NCI-H2171 treated with DMSO at 0.1 percent for 48 hours (cell line): Measurements from ENCODE around the gene PLEKHA4.
A peak's percentile ranks its signal among the peaks of the same experiment; 100 is the strongest.
"Not testable (repeated sequence)": the region's sequence is repeated elsewhere in the genome, so short reads cannot be mapped to it uniquely, and the experiment has no call there.

Experiments used
- DNase-seq: peaks from one replicate; lab custom pipeline; 2025; lab: John Stamatoyannopoulos, UW

PLEKHA4 gene

GRCh38 chr19:48862827-48863226 lies 5.6 kb downstream of the PLEKHA4 start:
- DNase-seq = no peak

DNA sequence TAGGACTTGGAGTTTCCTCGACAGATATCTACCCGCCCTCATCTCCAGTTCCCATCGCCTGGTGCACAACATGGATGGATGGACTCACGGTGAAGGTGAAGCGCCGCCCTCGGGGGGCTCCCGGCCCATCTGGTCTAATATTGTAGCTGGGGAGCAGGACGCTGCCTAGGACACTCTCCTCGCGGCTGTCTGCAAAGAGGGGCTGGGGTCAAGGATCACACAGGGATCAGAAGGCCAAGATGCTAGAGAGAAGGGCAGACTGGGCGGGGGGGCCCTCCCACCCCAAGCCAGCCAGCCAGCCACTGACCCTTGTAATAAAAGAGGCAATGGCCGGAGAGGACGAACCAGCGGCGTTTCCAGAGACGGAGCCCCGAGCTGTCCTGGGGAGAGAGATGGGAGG lies 7.1 kb downstream of the PLEKHA4 start:
- DNase-seq = no peak

DNA sequence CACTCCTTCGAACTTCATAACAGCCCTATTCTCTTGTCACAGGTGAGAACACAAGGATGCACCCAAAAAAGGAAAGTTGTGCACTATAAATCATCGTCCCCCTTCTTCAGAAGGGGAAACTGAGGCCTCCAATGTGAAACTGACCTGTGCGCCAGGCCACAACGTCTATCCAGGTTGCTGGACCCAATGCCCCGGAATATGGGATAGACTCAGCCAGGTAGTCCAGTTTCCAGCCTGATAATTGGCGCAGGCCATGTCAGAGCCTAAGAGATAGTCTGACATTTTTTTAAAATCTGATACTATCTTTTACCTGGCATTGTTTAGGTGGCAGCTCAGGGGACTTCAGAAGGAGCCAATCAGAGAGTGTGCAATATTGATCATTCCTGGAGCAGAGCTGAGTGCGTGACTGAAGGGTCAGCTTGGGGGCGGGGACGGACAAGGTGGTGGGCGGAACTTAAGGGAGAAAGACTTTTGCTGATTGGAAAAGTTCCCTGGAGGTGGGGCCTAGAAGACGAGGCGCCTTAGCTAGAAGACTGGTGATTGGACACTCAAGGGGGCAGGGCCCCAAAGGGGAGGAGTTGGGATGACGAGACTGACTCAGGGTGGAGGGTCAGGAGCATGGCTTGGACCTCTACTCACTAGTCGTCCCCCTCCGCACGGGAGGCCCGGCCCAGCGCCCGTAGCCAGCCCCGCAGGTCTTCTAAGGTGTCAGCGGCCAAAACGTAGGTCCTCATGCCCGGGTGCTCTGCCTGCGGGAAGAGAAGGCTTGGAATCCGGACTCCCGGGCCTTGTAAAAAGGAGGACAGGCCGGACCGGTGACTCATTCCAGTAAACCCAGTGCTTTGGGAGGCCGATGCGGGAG lies 8.5 kb downstream of the PLEKHA4 start:
- DNase-seq = no peak

DNA sequence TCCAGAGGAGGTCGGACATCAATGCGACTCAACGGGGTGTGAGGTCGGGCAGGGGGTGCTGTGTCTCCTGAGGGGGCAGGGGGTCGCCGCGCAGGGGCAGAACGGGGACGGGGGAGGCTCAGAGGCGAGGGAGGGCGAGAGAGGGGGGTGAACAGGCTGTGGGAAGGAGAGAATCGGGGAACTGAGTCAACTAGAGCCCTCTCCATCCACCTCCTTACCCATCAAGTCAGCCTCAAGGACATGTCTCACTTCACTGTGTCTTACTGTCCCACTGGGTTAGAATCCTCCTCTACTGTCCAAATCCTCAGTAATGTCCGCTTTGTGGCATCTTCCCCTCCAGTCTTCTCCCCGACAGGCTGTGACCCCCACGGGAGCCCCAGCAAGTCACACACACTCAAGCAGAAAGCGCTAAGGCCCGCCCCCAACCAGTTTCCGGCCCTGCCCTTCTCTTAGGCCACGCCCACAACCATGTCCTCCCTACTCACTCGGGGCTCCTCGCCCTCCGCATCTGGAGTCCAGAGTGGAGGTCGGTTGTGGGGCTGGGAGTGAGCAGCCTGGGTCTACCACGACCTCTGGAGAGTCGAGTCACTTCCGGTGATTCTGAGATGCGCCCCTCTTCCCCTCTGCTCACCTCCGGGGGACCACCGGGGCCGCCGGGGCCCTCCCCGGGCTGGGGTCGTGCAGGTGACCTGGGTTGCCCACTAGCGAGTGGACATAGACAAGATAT lies 9.3 kb downstream of the PLEKHA4 start:
- no peak for DNase-seq

- DNase-seq = no peak
Observed at GRCh38 chr19:48856921-48857320, 11.5 kb downstream of the PLEKHA4 start.

GRCh38 chr19:48854103-48854502 lies 14.3 kb downstream of the PLEKHA4 start:
- no peak for DNase-seq

GRCh38 chr19:48853483-48853882 lies 14.9 kb downstream of the PLEKHA4 start:
- no peak for DNase-seq

GRCh38 chr19:48852292-48852691 lies 16.1 kb downstream of the PLEKHA4 start:
- no peak for DNase-seq

DNA sequence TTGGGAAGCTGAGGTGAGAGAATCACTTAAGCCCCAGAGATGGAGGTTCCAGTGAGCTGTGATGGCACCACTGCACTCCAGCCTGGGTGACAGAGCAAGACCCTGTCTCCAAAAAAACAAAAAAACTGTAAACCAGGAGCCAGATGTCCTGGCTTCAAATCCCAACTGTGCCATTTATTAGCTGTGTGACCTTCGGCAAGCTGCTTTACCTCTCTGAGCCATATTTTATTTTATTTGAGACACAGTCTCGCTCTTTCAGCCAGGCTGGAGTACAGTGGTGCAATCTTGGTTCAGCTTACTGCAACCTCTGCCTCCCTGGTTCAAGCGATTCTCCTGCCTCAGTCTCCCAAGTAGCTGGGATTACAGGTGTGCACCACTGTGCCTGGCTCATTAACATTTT lies 21.8 kb downstream of the PLEKHA4 start:
- not testable (repeated sequence) for DNase-seq

- DNase-seq = no peak
Observed at GRCh38 chr19:48845384-48845783, 23.0 kb downstream of the PLEKHA4 start.

DNA sequence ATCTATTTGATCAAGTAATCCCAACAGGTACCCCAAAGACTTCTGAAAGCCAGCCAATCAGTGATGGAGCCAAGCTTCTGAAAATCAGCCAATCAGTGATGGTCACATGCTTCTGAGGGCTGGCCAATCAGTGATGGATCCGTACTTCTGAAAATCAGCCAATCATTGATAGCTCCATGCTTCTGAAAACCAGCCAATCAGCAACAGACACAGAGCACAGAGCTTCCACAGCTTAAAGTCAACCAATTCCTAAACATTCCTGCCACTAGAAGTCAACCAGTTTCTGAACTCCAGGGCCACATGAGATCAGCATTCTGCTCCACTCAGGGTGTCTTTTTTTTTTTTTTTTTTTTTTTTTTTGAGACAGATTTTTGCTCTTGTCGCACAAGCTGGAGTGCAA lies 23.9 kb downstream of the PLEKHA4 start:
- DNase-seq = peak; percentile 69

DNA sequence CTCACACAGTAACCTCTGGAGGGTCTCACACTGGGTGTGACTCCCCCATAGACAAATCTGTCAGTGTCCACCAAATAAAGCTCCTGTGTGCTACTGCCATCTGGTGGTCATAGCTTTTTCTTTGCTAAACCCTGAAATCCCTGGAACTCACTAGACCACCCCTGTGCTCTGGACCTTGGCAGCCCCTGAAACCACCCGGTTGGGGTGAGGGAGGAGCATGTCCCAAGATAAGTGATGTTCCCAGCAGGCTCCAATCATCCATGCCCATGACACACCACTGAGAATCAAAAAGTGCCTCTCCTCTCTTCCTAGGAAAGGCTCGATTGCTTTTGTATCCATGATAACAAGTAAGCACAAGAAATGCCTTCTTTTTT lies 25.6 kb downstream of the PLEKHA4 start:
- peak; percentile 62 for DNase-seq

- DNase-seq = no peak
Observed at GRCh38 chr19:48841571-48841970, 26.8 kb downstream of the PLEKHA4 start.

GRCh38 chr19:48841047-48841446 lies 27.4 kb downstream of the PLEKHA4 start:
- no peak for DNase-seq

DNA sequence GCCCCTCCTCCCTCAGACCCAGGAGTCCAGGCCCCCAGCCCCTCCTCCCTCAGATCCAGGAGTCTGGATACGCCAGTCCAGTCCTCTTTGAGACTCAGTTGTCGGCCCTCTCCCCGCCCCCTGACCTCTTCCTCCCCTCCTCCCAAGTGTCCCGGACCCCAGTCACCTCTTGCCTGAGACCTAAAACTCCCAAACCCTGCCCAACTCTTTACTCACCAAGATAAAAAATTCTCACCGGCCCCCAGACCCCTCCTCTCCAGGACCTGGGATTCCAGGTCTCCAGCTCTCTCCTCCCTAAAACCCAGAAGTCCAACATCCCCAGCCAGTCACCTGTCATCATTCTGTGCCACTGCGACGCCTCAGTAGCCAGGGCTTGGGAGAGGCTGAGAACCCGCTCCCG lies 30.7 kb downstream of the PLEKHA4 start:
- DNase-seq = no peak

- peak; percentile 92 for DNase-seq
Observed at GRCh38 chr19:48837051-48837524, 31.3 kb downstream of the PLEKHA4 start.

GRCh38 chr19:48836089-48837017 lies 32.1 kb downstream of the PLEKHA4 start, which contains the start of gene HSD17B14:
Gene HSD17B14 (minus strand): TSS chr19:48836491. CDS start chr19:48836411, 80 bp downstream.
- DNase-seq = peak; percentile 53

DNA sequence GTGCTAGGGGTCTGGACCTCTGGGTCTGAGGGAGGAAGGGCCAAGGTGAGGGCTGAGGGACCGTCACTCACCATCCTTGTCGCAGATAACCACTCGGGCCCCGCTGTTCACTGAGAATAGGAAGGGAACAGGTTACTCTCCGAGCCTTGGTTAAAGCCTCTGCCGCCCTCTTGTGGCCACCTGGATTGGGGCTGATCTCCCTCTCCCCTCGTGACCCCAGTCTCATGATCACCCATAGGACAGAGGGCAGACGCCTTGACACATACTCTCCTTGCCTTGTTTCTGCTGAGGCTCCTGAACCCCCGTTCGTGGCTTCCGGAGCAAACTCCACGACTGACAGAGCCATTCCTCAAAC lies 32.7 kb downstream of the PLEKHA4 start:
- DNase-seq = peak; percentile 90

GRCh38 chr19:48833977-48834376 lies 34.4 kb downstream of the PLEKHA4 start:
- no peak for DNase-seq

GRCh38 chr19:48833049-48833448 lies 35.4 kb downstream of the PLEKHA4 start:
- no peak for DNase-seq

GRCh38 chr19:48830965-48831364 lies 37.5 kb downstream of the PLEKHA4 start:
- DNase-seq = no peak

DNA sequence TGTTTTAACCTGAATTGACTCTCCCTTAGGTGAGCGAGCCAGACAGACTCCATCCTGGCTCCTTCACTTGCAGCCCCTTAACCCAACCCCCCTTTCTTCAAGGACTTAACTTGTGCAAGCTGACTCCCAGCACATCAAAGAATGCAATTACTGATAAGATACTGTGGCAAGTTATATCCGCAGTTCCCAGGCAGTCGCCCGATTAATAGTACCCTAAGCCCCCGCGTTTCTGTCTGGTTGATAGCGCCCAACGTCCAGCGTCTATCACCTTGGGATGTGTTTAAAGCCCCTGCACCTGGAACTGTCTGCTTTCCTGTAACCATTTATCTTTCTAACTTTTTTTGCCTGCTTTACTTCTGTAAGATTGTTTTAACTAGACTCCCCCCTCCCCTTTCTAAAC lies 38.3 kb downstream of the PLEKHA4 start:
- no peak for DNase-seq
